ENCODE results near the gene GFOD2. TPM values are rescaled to one million over a fixed set of nuclear protein-coding genes. Genes with fewer than 3 reads are reported as not detected.
A peak's percentile ranks its signal among the peaks of the same experiment; 100 is the strongest.

Gene GFOD2
- total RNA-seq, 4 donors from 2014 or later: 21.9 to 32.2 (median 24.3) TPM

GRCh38 chr16:67675999-67676398 lies 43.1 kb downstream of the GFOD2 start:
- Histone ChIP-seq H3K27ac (no peak overlapping the region), H3K27me3 (no peaks in the 10 kb centered on the region), H3K9me3 (no peaks in the 10 kb centered on the region), H3K36me3 (no peaks in the 10 kb centered on the region), H3K4me3 (no peak overlapping the region), H3K4me1 (peaks cover 24 to 69% (median 45%) of the 10 kb centered on the region in 4 donors)
- no peak for TF ChIP-seq EP300 (IDR thresholded peaks at IDR 0.05; ENCODE audit: low read depth)
- no peak for TF ChIP-seq POLR2AphosphoS5 (IDR thresholded peaks at IDR 0.05)
- no peak for TF ChIP-seq CTCF (IDR thresholded peaks at IDR 0.05)
- TF ChIP-seq POLR2A (IDR thresholded peaks at IDR 0.05): no peak
- intact Hi-C loops (cut with DNase I; ENCODE audit: low total_unique reads) (no loop called here), in situ Hi-C loops (cut with MboI; ENCODE audit: low pct_ligation_motif_present in 1 of 4, low pct_unique_long_range_greater_than_20kb in 1 of 4, low sequenced_read_pairs in 3 of 4) (loop anchor here in 1 of 4 donors (10.0 kb wide), 1 partner anchor 139 kb away; no protein-coding TSS in a partner anchor)
- no peak for DNase-seq
- 96 to 100% methylated on average over 3 to 7 of the region's 7 CpGs for WGBS, 2 donors (ENCODE audit: low coverage in 1 of 2)

GRCh38 chr16:67675579-67675935 lies 43.6 kb downstream of the GFOD2 start:
- TF ChIP-seq POLR2AphosphoS5 (IDR thresholded peaks at IDR 0.05): no peak
- no peak for TF ChIP-seq CTCF (IDR thresholded peaks at IDR 0.05)
- no peak for TF ChIP-seq POLR2A (IDR thresholded peaks at IDR 0.05)
- TF ChIP-seq EP300 (IDR thresholded peaks at IDR 0.05; ENCODE audit: low read depth): no peak
- Histone ChIP-seq H3K4me1 (peaks cover 24 to 65% (median 45%) of the 10 kb centered on the region in 4 donors), H3K9me3 (no peaks in the 10 kb centered on the region), H3K36me3 (no peaks in the 10 kb centered on the region), H3K27ac (no peak overlapping the region), H3K27me3 (no peaks in the 10 kb centered on the region), H3K4me3 (no peak overlapping the region)
- intact Hi-C loops (cut with DNase I; ENCODE audit: low total_unique reads): no loop called here
- in situ Hi-C loops (cut with MboI; ENCODE audit: low pct_ligation_motif_present in 1 of 4, low pct_unique_long_range_greater_than_20kb in 1 of 4, low sequenced_read_pairs in 3 of 4): loop anchor here in 1 of 4 donors (10.0 kb wide), 1 partner anchor 139 kb away; no protein-coding TSS in a partner anchor
- WGBS, 2 donors (ENCODE audit: low coverage in 1 of 2): 93% methylated on average over 17 of the region's 17 CpGs; no CpG with 5 or more reads in 1 of the 2 donors
- DNase-seq: no peak

GRCh38 chr16:67674851-67675578 lies 44.1 kb downstream of the GFOD2 start:
- in situ Hi-C loops (cut with MboI; ENCODE audit: low pct_ligation_motif_present in 1 of 4, low pct_unique_long_range_greater_than_20kb in 1 of 4, low sequenced_read_pairs in 3 of 4) (loop anchor here in 3 of 4 donors (10.0 to 25.0 kb wide), 2 partner anchors 113 to 140 kb away; partner anchors contain the start of gene CTCF (in 2 of the 3)), intact Hi-C loops (cut with DNase I; ENCODE audit: low total_unique reads) (no loop called here)
- WGBS, 2 donors (ENCODE audit: low coverage in 1 of 2): 87% methylated on average over 28 of the region's 28 CpGs; no CpG with 5 or more reads in 1 of the 2 donors
- no peaks in the 10 kb centered on the region for H3K36me3 ChIP-seq
- H3K27me3 ChIP-seq: no peaks in the 10 kb centered on the region
- peaks cover 24 to 64% (median 45%) of the 10 kb centered on the region in 4 donors for H3K4me1 ChIP-seq
- peak overlapping the region; percentile 73 to 84 (median 82) for H3K27ac ChIP-seq
- TF ChIP-seq POLR2A (IDR thresholded peaks at IDR 0.05): peak; percentile 7
- TF ChIP-seq EP300 (IDR thresholded peaks at IDR 0.05; ENCODE audit: low read depth): no peak
- peak in 1 of 5 experiments; percentile 30 for TF ChIP-seq CTCF (IDR thresholded peaks at IDR 0.05)
- H3K9me3 ChIP-seq: no peaks in the 10 kb centered on the region
- H3K4me3 ChIP-seq: no peak overlapping the region
- no peak for DNase-seq

GRCh38 chr16:67673712-67674580 lies 45.2 kb downstream of the GFOD2 start:
- intact Hi-C loops (cut with DNase I; ENCODE audit: low total_unique reads): no loop called here

More at GRCh38 chr16:67673712-67674580, 45.2 kb downstream of the GFOD2 start:
- H3K36me3 ChIP-seq: no peaks in the 10 kb centered on the region
- WGBS, 2 donors (ENCODE audit: low coverage in 1 of 2): 35 to 52% methylated on average over 8 to 16 of the region's 21 CpGs
- TF ChIP-seq POLR2AphosphoS5 (IDR thresholded peaks at IDR 0.05): peak in 2 of 3 donors; percentile 21 to 30
- no peak for TF ChIP-seq POLR2A (IDR thresholded peaks at IDR 0.05)
- no peak for TF ChIP-seq EP300 (IDR thresholded peaks at IDR 0.05; ENCODE audit: low read depth)
- TF ChIP-seq CTCF (IDR thresholded peaks at IDR 0.05): no peak
- no peak overlapping the region for H3K4me3 ChIP-seq
- H3K9me3 ChIP-seq: no peaks in the 10 kb centered on the region
- in situ Hi-C loops (cut with MboI; ENCODE audit: low pct_ligation_motif_present in 1 of 4, low pct_unique_long_range_greater_than_20kb in 1 of 4, low sequenced_read_pairs in 3 of 4): loop anchor here in 3 of 4 donors (10.0 to 25.0 kb wide), 2 partner anchors 112 to 141 kb away; partner anchors contain the start of gene CTCF (in 2 of the 3)
- H3K27ac ChIP-seq: peak overlapping the region; percentile 73 to 84 (median 82)
- peak; percentile 82 for DNase-seq
- no peaks in the 10 kb centered on the region for H3K27me3 ChIP-seq
- H3K4me1 ChIP-seq: peaks cover 24 to 60% (median 44%) of the 10 kb centered on the region in 4 donors

All from transverse colon (tissue), 4 donors.